SK-N-SH treated with all-trans-retinoic acid at 6 μM for 48 hours (cell line): ENCODE measurements around the gene FAM131C.

Experiments
- ARNTL ChIP-seq: fragments of 450-650 bp; formaldehyde crosslinking; IDR thresholded peaks from 2 replicates; pipeline ENCODE4 v1.5.0; 2020; ENCODE audit warnings: low read depth, mild to moderate bottlenecking, moderate library complexity, borderline replicate concordance
- CREB5 ChIP-seq: fragments of 250-450 bp; sonication (Bioruptor Pico); IDR thresholded peaks from 2 replicates; pipeline ENCODE4 v1.5.1; 2020; ENCODE audit warnings: low read depth, mild to moderate bottlenecking, moderate library complexity
- ESRRG ChIP-seq: fragments of 250-450 bp; sonication (Bioruptor Pico); IDR thresholded peaks from 2 replicates; pipeline ENCODE4 v1.6.1; 2021; ENCODE audit warnings: mild to moderate bottlenecking
- ISL1 ChIP-seq: fragments of 250-450 bp; sonication (Bioruptor Pico); IDR thresholded peaks from 2 replicates; pipeline ENCODE4 v2.1.2; 2022; ENCODE audit warnings: mild to moderate bottlenecking, moderate library complexity
- OSR1 ChIP-seq: fragments of 250-450 bp; sonication (Bioruptor Pico); IDR thresholded peaks from 2 replicates; pipeline ENCODE4 v1.8.0; 2022; ENCODE audit warnings: moderate library complexity, mild to moderate bottlenecking, inconsistent platforms
- PATZ1 ChIP-seq: fragments of 250-450 bp; sonication (Bioruptor Pico); IDR thresholded peaks from 2 replicates; pipeline ENCODE4 v1.8.0; 2020; ENCODE audit warnings: mild to moderate bottlenecking, moderate library complexity, borderline replicate concordance
- RARB ChIP-seq: fragments of 250-450 bp; sonication (Bioruptor Pico); IDR thresholded peaks from 2 replicates; pipeline ENCODE4 v1.8.0; 2021; ENCODE audit warnings: mild to moderate bottlenecking, moderate library complexity
- TSHZ2 ChIP-seq: fragments of 250-450 bp; sonication (Bioruptor Pico); IDR thresholded peaks from 2 replicates; pipeline ENCODE4 v1.5.0; 2020; ENCODE audit warnings: mild to moderate bottlenecking, moderate library complexity
- ZC3H10 ChIP-seq: fragments of 250-450 bp; sonication (Bioruptor Pico); IDR thresholded peaks from 2 replicates; pipeline ENCODE4 v1.5.1; 2021; ENCODE audit warnings: mild to moderate bottlenecking, moderate library complexity
- ZFP3 ChIP-seq: fragments of 250-450 bp; sonication (Bioruptor Pico); IDR thresholded peaks from 2 replicates; pipeline ENCODE4 v1.5.0; 2020; ENCODE audit warnings: mild to moderate bottlenecking, moderate library complexity
- ZFP30 ChIP-seq: fragments of 450-650 bp; formaldehyde crosslinking; IDR thresholded peaks from 2 replicates; pipeline ENCODE4 v1.5.0; 2022; ENCODE audit warnings: mild to moderate bottlenecking, moderate library complexity

GRCh38 chr1:16043521-16043920, 29.9 kb downstream of the FAM131C start, which contains the start of gene CLCNKB:
- TF ChIP-seq OSR1 (CRISPR knock-in tag) (no peak), ISL1 (no peak), ZFP30 (CRISPR knock-in tag) (no peak), ESRRG (CRISPR knock-in tag) (no peak), RARB (CRISPR knock-in tag) (no peak), TSHZ2 (CRISPR knock-in tag) (no peak), PATZ1 (CRISPR knock-in tag) (no peak), ZFP3 (CRISPR knock-in tag) (no peak), ZC3H10 (CRISPR knock-in tag) (no peak), ARNTL (CRISPR knock-in tag) (no peak), CREB5 (CRISPR knock-in tag) (no peak)
